Erythroblast (primary cell): ENCODE measurements around the gene GPR101.

Experiments
- GATA1 ChIP-seq: IDR thresholded peaks from 2 replicates; pipeline ENCODE4 v1.6.1; 2011; ENCODE audit warnings: low read depth, mild to moderate bottlenecking, control low read depth, low read length, moderate library complexity
- POLR2A ChIP-seq: IDR thresholded peaks from 2 replicates; pipeline ENCODE4 v1.6.1; 2011; ENCODE audit warnings: mild to moderate bottlenecking, low read length

DNA sequence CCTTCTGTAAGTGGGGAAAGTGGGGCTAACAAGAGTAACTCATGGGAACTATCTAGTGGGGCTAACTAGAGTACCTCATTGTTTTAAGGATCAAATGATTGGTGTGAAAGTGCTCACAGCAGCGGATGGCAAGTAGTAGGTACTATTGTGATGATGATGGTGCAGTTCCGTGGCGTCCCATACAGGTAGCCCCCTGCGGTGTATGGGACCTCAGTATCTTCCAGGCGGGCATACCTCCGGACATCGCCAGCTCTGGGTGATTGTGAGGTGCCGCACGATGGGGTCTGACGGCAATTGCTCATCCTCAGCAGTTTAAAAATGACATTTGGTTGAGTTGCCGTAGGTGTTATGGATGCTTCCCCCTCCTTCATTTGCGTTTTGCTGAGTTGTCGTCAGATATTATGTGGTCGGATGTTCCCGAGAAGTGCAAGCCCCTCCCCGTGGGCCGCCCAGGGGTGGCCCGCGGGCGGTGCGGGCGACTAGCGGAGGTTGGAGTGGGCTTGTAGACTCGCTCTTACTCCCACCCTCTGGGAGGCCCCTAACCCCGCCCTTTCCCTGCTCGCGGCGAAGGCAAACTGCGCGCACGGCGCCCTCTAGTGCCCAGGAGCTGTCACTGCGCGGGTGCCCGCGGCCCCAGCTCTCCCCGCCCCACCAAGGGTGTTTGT, 18.3 kb upstream of the GPR101 start:
- TF ChIP-seq POLR2A (no peak), GATA1 (no peak)
